PC-3 (cell line): ENCODE data around the gene MAK. TPM values are rescaled to one million over a fixed set of nuclear protein-coding genes. Genes with fewer than 3 reads are reported as not detected.

ENCODE experiments used
- ATAC-seq: fragments of 200-7000 bp; cut with Tn5 transposase; 2 replicates; pipeline ENCODE4 v1.9.1; 2020; ENCODE audit warnings: mild to moderate bottlenecking, moderate library complexity
- BruUV-seq: library from RNA; stranded (reverse); fragments of 400-500 nt; replicated peaks from 2 replicates; lab custom pipeline; 2021; lab: Mats Ljungman, UMichigan
- CTCF ChIA-PET: fragments of 300-600 bp; sonication (Branson Sonifier 250); formaldehyde crosslinking; loops from one replicate; lab custom pipeline; 2022; ENCODE audit warnings: antibody characterized with exemption; lab: Charles Lee
- POLR2A ChIA-PET: fragments of 300-600 bp; sonication (Branson Sonifier 250); formaldehyde crosslinking; loops from one replicate; lab custom pipeline; 2022; ENCODE audit warnings: antibody characterized with exemption; ENCODE audit not compliant: unreplicated experiment; lab: Charles Lee
- DNase-seq: peaks from one replicate; pipeline ENCODE4 v3.0.0-alpha.2; 2015
- H2AFZ ChIP-seq: fragments of 300-600 bp; sonication (generic); 2 replicates; pipeline ENCODE4 v1.6.0; 2016; ENCODE audit warnings: antibody characterized with exemption, low read length
- H3F3A ChIP-seq: fragments of 300-600 bp; sonication (generic); one replicate; pipeline ENCODE4 v1.6.0; 2017; ENCODE audit warnings: antibody characterized with exemption, low read length, control low read depth, mild to moderate bottlenecking; ENCODE audit not compliant: unreplicated experiment
- H3K27ac ChIP-seq: fragments of 300-600 bp; sonication (generic); 2 replicates; pipeline ENCODE4 v1.5.1; 2016; ENCODE audit warnings: mild to moderate bottlenecking, low read length
- H3K27me3 ChIP-seq: fragments of 300-600 bp; sonication (generic); 2 replicates; pipeline ENCODE4 v1.6.1; 2016; ENCODE audit warnings: low read length, mixed read lengths
- H3K36me3 ChIP-seq: fragments of 300-600 bp; sonication (generic); 2 replicates; pipeline ENCODE4 v1.6.1; 2016; ENCODE audit warnings: low read depth, mixed run types, low read length, mixed read lengths
- H3K4me1 ChIP-seq: fragments of 300-600 bp; sonication (generic); 2 replicates; pipeline ENCODE4 v1.5.1; 2016; ENCODE audit warnings: low read length; ENCODE audit not compliant: insufficient read depth
- H3K4me2 ChIP-seq: fragments of 300-600 bp; sonication (generic); 2 replicates; pipeline ENCODE4 v1.6.0; 2016; ENCODE audit warnings: low read length
- H3K4me3 ChIP-seq: fragments of 300-600 bp; sonication (generic); 2 replicates; pipeline ENCODE4 v1.5.1; 2016; ENCODE audit warnings: mild to moderate bottlenecking, low read length, mixed read lengths
- H3K79me2 ChIP-seq: fragments of 300-600 bp; sonication (generic); 2 replicates; pipeline ENCODE4 v1.6.1; 2017; ENCODE audit warnings: low read length, mixed read lengths
- H3K9ac ChIP-seq: fragments of 300-600 bp; sonication (generic); 2 replicates; pipeline ENCODE4 v1.6.0; 2016; ENCODE audit warnings: mild to moderate bottlenecking, low read length
- H3K9me2 ChIP-seq: fragments of 300-600 bp; sonication (generic); replicated peaks from 2 replicates; pipeline ENCODE4 v1.6.1; 2016; ENCODE audit warnings: mixed run types, low read length, mixed read lengths
- H3K9me3 ChIP-seq: fragments of 300-600 bp; sonication (generic); 2 replicates; pipeline ENCODE4 v1.6.1; 2016; ENCODE audit warnings: low read length, mixed read lengths
- H4K20me1 ChIP-seq: fragments of 300-600 bp; sonication (generic); 2 replicates; pipeline ENCODE4 v1.6.1; 2016; ENCODE audit warnings: low read length, mixed read lengths
- CTCF ChIP-seq: fragments of 300-600 bp; sonication (generic); conservative IDR thresholded peaks from 2 replicates; pipeline ENCODE4 v1.5.1; 2017; ENCODE audit warnings: antibody characterized with exemption, low read depth, mild to moderate bottlenecking, low read length
- EZH2 ChIP-seq: fragments of 300-600 bp; sonication (generic); IDR thresholded peaks from one replicate; pipeline ENCODE4 v1.6.1; 2017; ENCODE audit warnings: antibody characterized with exemption, mild to moderate bottlenecking, low read length; ENCODE audit not compliant: unreplicated experiment
- EZH2phosphoT487 ChIP-seq: fragments of 300-600 bp; sonication (generic); IDR thresholded peaks from 2 replicates; pipeline ENCODE4 v1.6.1; 2018; ENCODE audit warnings: mild to moderate bottlenecking, antibody characterized with exemption, low read length, borderline replicate concordance
- intact Hi-C: fragments of 100-400 bp; cut with micrococcal nuclease; formaldehyde crosslinking; loops from 2 replicates; pipeline ENCODE4 v1.9.0; 2023
- total RNA-seq: library from RNA; depleted of rRNA; stranded (reverse); fragments of >200 nt; gene quantifications from 2 replicates; pipeline ENCODE4 v1.2.3, GENCODE V29; 2014

MAK gene
- total RNA-seq, 1 experiment from 2014 or later, result 0.11 TPM

GRCh38 chr6:10793035-10793434 is 45.3 kb downstream of the MAK start:
- CTCF ChIA-PET, result interaction anchor here (0.7 kb wide), 1 partner anchor 281 kb away, joined by 3 read pairs; no protein-coding TSS in a partner anchor
- no peaks in the 10 kb centered on the region for H3K27me3 ChIP-seq
- ATAC-seq (no peak), DNase-seq (no peak)
- no peaks in the 10 kb centered on the region for H3K9me3 ChIP-seq
- no peaks in the 10 kb centered on the region for H3K4me1 ChIP-seq
- no peak overlapping the region for H3K27ac ChIP-seq
- no peak overlapping the region for H3K4me3 ChIP-seq
- H3K4me2 ChIP-seq, result no peak overlapping the region
- POLR2A ChIA-PET, result no interaction called here
- intact Hi-C loops, result no loop called here
- BruUV-seq, result no TSS peak
- H3K9me2 ChIP-seq, result no peaks in the 10 kb centered on the region
- TF ChIP-seq EZH2phosphoT487 (no peak), CTCF (no peak), EZH2 (no peak)
- H3K36me3 ChIP-seq, result no peaks in the 10 kb centered on the region
- no peaks in the 10 kb centered on the region for H4K20me1 ChIP-seq
- H2AFZ ChIP-seq, result no peak overlapping the region
- H3K9ac ChIP-seq, result no peak overlapping the region
- H3F3A ChIP-seq, result no peaks in the 10 kb centered on the region
- no peaks in the 10 kb centered on the region for H3K79me2 ChIP-seq

- Histone ChIP-seq H3F3A (no peaks in the 10 kb centered on the region), H3K79me2 (no peaks in the 10 kb centered on the region), H3K9ac (no peak overlapping the region), H3K4me1 (no peaks in the 10 kb centered on the region), H3K4me2 (no peak overlapping the region), H3K9me2 (no peaks in the 10 kb centered on the region), H3K36me3 (no peaks in the 10 kb centered on the region), H2AFZ (no peak overlapping the region), H3K27me3 (no peaks in the 10 kb centered on the region), H3K4me3 (no peak overlapping the region), H4K20me1 (no peaks in the 10 kb centered on the region), H3K27ac (no peak overlapping the region), H3K9me3 (no peaks in the 10 kb centered on the region)
- CTCF ChIA-PET, result no interaction called here
- POLR2A ChIA-PET, result no interaction called here
- ATAC-seq (no peak), DNase-seq (no peak)
- BruUV-seq, result no TSS peak
- intact Hi-C loops, result no loop called here
- TF ChIP-seq EZH2phosphoT487 (no peak), EZH2 (no peak), CTCF (no peak)
Observed at GRCh38 chr6:10792101-10792500, 46.2 kb downstream of the MAK start.

GRCh38 chr6:10791673-10792072 is 46.7 kb downstream of the MAK start:
- Histone ChIP-seq H3K36me3 (no peaks in the 10 kb centered on the region), H3K9ac (no peak overlapping the region), H3K4me1 (no peaks in the 10 kb centered on the region), H3F3A (no peaks in the 10 kb centered on the region), H4K20me1 (no peaks in the 10 kb centered on the region), H3K9me3 (no peaks in the 10 kb centered on the region), H3K27ac (no peak overlapping the region), H2AFZ (no peak overlapping the region), H3K9me2 (no peaks in the 10 kb centered on the region), H3K4me2 (no peak overlapping the region), H3K27me3 (no peaks in the 10 kb centered on the region), H3K4me3 (no peak overlapping the region), H3K79me2 (no peaks in the 10 kb centered on the region)
- ChIA-PET CTCF (no interaction called here), POLR2A (no interaction called here)
- BruUV-seq, result no TSS peak
- intact Hi-C loops, result no loop called here
- DNase-seq, result no peak
- no peak for TF ChIP-seq EZH2phosphoT487
- TF ChIP-seq EZH2, result no peak
- TF ChIP-seq CTCF, result no peak
- no peak for ATAC-seq
